T-helper 2 cell treated with Interferon-gamma antibody and Interleukin-4, amounts not matched to agents 5 μg/mL and 100 μg/mL, for 36 hours (primary cell): ENCODE results near the gene RAD50.

Experiments
- DNase-seq: peaks from one replicate; pipeline ENCODE4 v3.0.0; 2021; ENCODE audit warnings: low spot score
- H3K27ac Mint-ChIP-seq: one replicate; pipeline ENCODE4 v1.8.0; 2021; ENCODE audit warnings: mild to moderate bottlenecking, mixed read lengths
- H3K27me3 Mint-ChIP-seq: one replicate; pipeline ENCODE4 v1.8.0; 2021; ENCODE audit warnings: low read depth, mixed read lengths
- H3K36me3 Mint-ChIP-seq: one replicate; pipeline ENCODE4 v1.8.0; 2021; ENCODE audit warnings: low read depth, mixed read lengths
- H3K4me1 Mint-ChIP-seq: one replicate; pipeline ENCODE4 v1.8.0; 2021; ENCODE audit warnings: low read depth, mixed read lengths
- H3K4me3 Mint-ChIP-seq: one replicate; pipeline ENCODE4 v1.8.0; 2022; ENCODE audit warnings: mild to moderate bottlenecking, moderate library complexity, mixed read lengths
- H3K9me3 Mint-ChIP-seq: one replicate; pipeline ENCODE4 v1.8.0; 2021; ENCODE audit warnings: mixed read lengths

RAD50 gene

DNA sequence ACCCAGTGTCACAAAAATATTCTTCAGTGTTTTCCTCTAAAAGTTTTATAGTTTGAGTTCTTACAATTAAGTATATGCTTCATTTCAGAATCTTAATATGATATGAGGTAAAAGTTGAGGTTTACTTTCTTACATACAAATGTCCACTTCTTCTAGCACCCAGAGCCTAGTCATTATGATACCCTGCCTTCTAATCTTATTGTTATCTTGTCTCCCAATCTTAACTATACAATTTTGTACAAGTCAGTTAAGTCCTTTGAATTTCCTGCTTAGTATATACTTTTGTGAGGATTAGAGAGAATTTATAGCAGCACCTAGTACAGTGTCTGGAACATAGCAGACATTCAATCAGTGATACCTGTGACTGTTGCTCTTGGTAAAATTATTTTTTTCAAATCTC lies 29.3 kb downstream of the RAD50 start:
- no peak for DNase-seq
- Mint-ChIP-seq H3K27me3 (no peaks in the 10 kb centered on the region), H3K9me3 (no peaks in the 10 kb centered on the region), H3K4me1 (peaks cover 18% of the 10 kb centered on the region), H3K27ac (no peak overlapping the region), H3K36me3 (peaks cover 59% of the 10 kb centered on the region), H3K4me3 (no peak overlapping the region)

DNA sequence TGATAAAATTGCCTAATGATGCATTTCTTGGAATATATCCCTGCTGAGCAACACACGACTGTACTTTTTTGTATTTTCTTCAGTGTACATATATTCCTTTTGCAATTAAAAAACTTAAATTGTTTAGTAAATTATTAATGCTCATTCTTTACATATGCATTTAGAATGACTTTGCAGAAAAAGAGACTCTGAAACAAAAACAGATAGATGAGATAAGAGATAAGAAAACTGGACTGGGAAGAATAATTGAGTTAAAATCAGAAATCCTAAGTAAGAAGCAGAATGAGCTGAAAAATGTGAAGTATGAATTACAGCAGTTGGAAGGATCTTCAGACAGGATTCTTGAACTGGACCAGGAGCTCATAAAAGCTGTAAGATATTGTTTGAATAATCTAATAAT lies 32.7 kb downstream of the RAD50 start:
- H3K4me1 Mint-ChIP-seq, result peaks cover 12% of the 10 kb centered on the region
- H3K4me3 Mint-ChIP-seq, result no peak overlapping the region
- no peak for DNase-seq
- no peaks in the 10 kb centered on the region for H3K27me3 Mint-ChIP-seq
- no peaks in the 10 kb centered on the region for H3K9me3 Mint-ChIP-seq
- peaks cover 56% of the 10 kb centered on the region for H3K36me3 Mint-ChIP-seq
- H3K27ac Mint-ChIP-seq, result no peak overlapping the region

- Mint-ChIP-seq H3K4me3 (no peak overlapping the region), H3K27me3 (no peaks in the 10 kb centered on the region), H3K36me3 (peaks cover 58% of the 10 kb centered on the region), H3K9me3 (no peaks in the 10 kb centered on the region), H3K4me1 (peaks cover 6% of the 10 kb centered on the region), H3K27ac (no peak overlapping the region)
- DNase-seq, result no peak
Observed at GRCh38 chr5:132591145-132591544, 34.4 kb downstream of the RAD50 start.

DNA sequence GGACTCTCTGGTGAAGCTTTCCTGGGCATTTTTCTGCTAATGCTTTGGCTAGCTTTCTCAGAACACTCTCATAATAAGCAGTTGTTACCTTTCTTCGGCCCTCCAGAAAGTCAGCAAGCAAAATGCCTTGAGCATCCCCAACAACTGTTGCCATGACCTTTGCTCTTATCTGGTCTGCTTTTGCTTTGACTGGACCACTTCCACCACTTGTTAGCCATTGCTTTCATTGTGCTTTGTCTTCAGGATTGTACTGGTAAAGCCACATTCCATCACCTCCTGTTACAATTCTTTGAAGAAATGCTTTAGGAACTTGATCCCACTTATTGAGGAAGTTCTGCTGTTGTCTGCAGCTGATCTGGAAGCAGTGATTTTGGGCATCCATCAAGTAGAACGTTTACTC lies 35.7 kb downstream of the RAD50 start:
- H3K36me3 Mint-ChIP-seq, result peaks cover 63% of the 10 kb centered on the region
- no peaks in the 10 kb centered on the region for H3K27me3 Mint-ChIP-seq

DNA sequence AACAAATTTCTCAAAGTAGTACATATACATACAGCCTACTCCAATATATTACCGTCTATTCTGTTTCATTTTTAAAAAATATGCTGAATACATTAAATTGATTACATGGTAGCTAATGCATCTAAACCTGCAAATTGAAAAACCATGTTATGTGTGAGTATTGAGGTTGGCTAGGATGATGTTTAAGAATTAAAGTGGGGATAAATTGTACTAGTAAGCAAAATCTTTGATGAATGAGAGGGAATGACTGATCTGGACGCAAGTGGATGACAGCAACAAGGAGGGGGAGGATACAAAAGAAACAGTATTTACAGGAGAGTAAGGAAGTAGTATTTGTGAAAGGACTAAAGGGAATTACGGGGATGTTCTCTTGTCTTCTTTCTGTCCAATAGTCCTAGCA lies 37.4 kb downstream of the RAD50 start:
- H3K4me1 Mint-ChIP-seq, result peaks cover 7% of the 10 kb centered on the region
- H3K4me3 Mint-ChIP-seq, result no peak overlapping the region
- DNase-seq, result no peak
- peaks cover 63% of the 10 kb centered on the region for H3K36me3 Mint-ChIP-seq
- no peaks in the 10 kb centered on the region for H3K9me3 Mint-ChIP-seq
- H3K27me3 Mint-ChIP-seq, result no peaks in the 10 kb centered on the region
- no peak overlapping the region for H3K27ac Mint-ChIP-seq

More for the DNA sequence above, 35.7 kb downstream of the RAD50 start:
- Mint-ChIP-seq H3K4me3 (no peak overlapping the region), H3K27ac (no peak overlapping the region), H3K9me3 (no peaks in the 10 kb centered on the region), H3K4me1 (peaks cover 4% of the 10 kb centered on the region)
- DNase-seq, result no peak

DNA sequence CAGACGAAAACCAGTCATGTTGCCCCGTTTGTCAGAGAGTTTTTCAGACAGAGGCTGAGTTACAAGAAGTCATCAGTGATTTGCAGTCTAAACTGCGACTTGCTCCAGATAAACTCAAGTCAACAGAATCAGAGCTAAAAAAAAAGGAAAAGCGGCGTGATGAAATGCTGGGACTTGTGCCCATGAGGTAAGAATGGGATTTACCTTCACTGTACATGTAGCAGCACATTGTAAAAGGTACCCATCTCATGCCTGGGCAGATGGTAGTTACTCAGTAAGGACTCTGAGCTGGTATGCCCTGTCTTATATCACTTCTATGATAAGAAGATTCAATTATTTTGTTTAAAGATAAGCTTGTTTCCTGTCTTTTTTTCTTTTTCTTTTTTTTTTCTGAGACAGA lies 38.8 kb downstream of the RAD50 start:
- Mint-ChIP-seq H3K4me3 (no peak overlapping the region), H3K4me1 (peaks cover 3% of the 10 kb centered on the region), H3K27ac (no peak overlapping the region), H3K36me3 (peaks cover 64% of the 10 kb centered on the region), H3K27me3 (no peaks in the 10 kb centered on the region), H3K9me3 (no peaks in the 10 kb centered on the region)
- DNase-seq, result no peak

DNA sequence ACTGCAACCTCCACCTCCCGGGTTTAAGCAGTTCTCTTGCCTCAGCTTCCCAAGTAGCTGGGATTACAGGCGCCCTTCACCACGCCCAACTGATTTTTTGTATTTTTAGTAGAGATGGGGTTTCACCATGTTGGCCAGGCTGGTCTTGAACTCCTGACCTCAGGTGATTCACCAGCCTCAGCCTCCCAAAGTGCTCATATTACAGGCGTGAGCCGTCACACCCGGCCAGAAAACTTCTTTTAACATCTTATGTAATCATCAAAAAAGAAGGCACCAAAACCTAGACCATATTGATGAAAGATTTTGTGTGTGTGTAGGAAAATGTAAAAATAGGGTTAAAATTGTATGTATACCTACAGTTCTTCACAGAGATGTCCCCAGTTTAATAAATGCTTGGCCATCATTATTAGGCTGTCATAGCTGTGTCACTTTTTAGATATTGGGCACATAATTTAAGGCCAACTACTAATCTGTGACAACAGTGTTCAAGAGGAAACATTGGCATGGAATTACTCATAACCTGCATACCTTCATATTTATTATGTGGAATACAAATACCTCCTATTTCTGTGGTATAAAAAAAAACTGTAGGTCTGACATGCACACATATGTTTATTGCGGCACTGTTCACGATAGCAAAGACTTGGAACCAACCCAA lies 44.4 kb downstream of the RAD50 start:
- no peak overlapping the region for H3K4me3 Mint-ChIP-seq
- peaks cover 53% of the 10 kb centered on the region for H3K36me3 Mint-ChIP-seq
- no peak for DNase-seq
- no peaks in the 10 kb centered on the region for H3K27me3 Mint-ChIP-seq
- no peaks in the 10 kb centered on the region for H3K9me3 Mint-ChIP-seq
- no peak overlapping the region for H3K27ac Mint-ChIP-seq
- H3K4me1 Mint-ChIP-seq, result peaks cover 3% of the 10 kb centered on the region

DNA sequence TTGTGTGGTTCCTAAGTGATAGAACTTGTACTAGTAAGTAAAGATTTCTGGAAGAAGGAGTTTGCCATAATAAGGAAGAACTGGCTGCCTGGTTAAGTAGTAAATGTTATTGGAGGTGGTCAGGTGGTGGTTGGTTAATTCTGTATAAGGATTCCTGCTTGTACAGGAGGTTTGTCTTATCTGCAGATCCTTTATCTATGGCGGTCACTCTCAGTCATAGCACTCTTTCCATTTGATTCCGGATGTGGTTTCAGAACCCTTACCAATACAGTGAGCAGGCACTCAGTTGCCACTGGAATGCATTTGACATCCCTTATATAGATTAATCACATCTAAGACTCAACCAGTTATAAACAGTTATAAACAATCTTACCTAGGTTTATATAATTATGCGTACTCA lies 50.3 kb downstream of the RAD50 start:
- Mint-ChIP-seq H3K27ac (no peak overlapping the region), H3K9me3 (peaks cover 5% of the 10 kb centered on the region), H3K36me3 (peaks cover 57% of the 10 kb centered on the region), H3K4me1 (peaks cover 4% of the 10 kb centered on the region), H3K4me3 (no peak overlapping the region), H3K27me3 (no peaks in the 10 kb centered on the region)
- DNase-seq, result no peak

DNA sequence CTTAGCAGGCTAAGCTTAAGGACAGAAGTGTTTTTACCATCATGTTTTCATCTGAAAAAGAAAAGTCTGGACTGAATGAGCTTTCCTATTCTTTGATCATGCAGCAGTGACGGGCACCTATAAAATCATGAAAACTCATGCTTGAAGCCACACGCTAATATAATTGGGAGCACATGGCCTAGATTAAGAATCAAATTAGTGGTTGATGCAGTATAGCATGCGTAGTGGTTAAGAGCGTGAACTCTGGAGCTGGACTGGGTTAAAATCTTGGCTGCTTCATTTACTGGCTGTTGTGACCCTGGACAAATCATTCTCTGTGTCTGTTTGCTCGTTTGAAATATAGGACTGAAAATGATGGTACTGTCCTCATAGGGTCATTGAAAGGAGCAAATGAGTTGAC lies 51.3 kb downstream of the RAD50 start:
- Mint-ChIP-seq H3K27ac (no peak overlapping the region), H3K4me1 (peaks cover 4% of the 10 kb centered on the region), H3K9me3 (peaks cover 6% of the 10 kb centered on the region), H3K36me3 (peaks cover 64% of the 10 kb centered on the region), H3K27me3 (no peaks in the 10 kb centered on the region), H3K4me3 (no peak overlapping the region)
- DNase-seq, result no peak

GRCh38 chr5:132611965-132612364 lies 55.2 kb downstream of the RAD50 start:
- H3K9me3 Mint-ChIP-seq, result peaks cover 6% of the 10 kb centered on the region
- H3K36me3 Mint-ChIP-seq, result peaks cover 50% of the 10 kb centered on the region
- H3K4me1 Mint-ChIP-seq, result peaks cover 2% of the 10 kb centered on the region
- DNase-seq, result no peak
- H3K27me3 Mint-ChIP-seq, result no peaks in the 10 kb centered on the region
- H3K4me3 Mint-ChIP-seq, result no peak overlapping the region
- H3K27ac Mint-ChIP-seq, result no peak overlapping the region

DNA sequence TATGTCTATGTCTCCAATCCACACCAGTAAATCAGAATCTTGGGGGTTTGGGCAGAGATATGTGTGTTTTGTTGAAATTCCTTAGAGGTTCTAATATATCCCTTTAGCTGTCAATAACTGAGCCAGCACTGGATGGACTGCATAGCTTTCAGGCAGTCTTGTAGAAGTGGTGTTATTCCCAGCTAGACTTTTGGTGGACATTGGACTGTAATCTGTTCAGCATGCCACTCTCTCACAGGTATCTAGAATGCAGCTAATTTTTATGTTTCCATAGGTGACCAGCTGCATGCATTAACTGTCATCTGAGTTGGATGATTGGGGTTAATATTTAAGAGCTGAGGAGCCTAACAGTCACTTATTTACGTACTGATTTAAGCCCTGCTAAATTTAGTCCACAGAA lies 56.1 kb downstream of the RAD50 start:
- Mint-ChIP-seq H3K27ac (no peak overlapping the region), H3K4me1 (no peaks in the 10 kb centered on the region), H3K36me3 (peaks cover 52% of the 10 kb centered on the region), H3K27me3 (no peaks in the 10 kb centered on the region), H3K9me3 (peaks cover 6% of the 10 kb centered on the region), H3K4me3 (no peak overlapping the region)
- DNase-seq, result no peak

DNA sequence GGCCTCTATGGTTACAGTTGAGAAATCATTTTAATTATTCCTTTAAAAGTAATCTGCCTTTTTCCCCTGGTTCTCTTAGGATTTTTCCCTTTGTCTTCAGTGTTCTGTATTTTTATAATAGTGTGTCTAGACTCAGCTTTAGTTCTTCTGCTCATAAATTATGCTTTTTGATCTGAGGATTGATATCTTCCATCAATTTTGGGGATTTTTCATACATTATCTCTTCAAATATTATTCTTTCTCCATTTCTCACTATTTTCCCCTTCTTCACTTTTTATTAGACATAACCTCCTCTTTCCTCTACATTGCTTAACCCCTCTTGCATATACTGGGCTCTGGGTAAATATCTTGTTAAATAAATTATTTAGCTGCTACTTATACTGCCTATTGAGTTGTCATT lies 64.9 kb downstream of the RAD50 start:
- Mint-ChIP-seq H3K27ac (no peak overlapping the region), H3K4me1 (peaks cover 8% of the 10 kb centered on the region), H3K36me3 (peaks cover 59% of the 10 kb centered on the region), H3K4me3 (no peak overlapping the region), H3K9me3 (no peaks in the 10 kb centered on the region), H3K27me3 (no peaks in the 10 kb centered on the region)
- no peak for DNase-seq

- Mint-ChIP-seq H3K4me3 (no peak overlapping the region), H3K36me3 (peaks cover 56% of the 10 kb centered on the region), H3K9me3 (no peaks in the 10 kb centered on the region), H3K4me1 (peaks cover 12% of the 10 kb centered on the region), H3K27ac (no peak overlapping the region), H3K27me3 (no peaks in the 10 kb centered on the region)
- DNase-seq, result no peak
Observed at GRCh38 chr5:132622608-132623007, 65.8 kb downstream of the RAD50 start.

GRCh38 chr5:132627470-132627869 lies 70.7 kb downstream of the RAD50 start:
- Mint-ChIP-seq H3K36me3 (peaks cover 61% of the 10 kb centered on the region), H3K27ac (peak overlapping the region; percentile 52), H3K27me3 (no peaks in the 10 kb centered on the region), H3K4me1 (peaks cover 46% of the 10 kb centered on the region), H3K9me3 (no peaks in the 10 kb centered on the region), H3K4me3 (no peak overlapping the region)
- DNase-seq, result no peak

- Mint-ChIP-seq H3K4me1 (peaks cover 40% of the 10 kb centered on the region), H3K9me3 (no peaks in the 10 kb centered on the region), H3K27me3 (no peaks in the 10 kb centered on the region), H3K27ac (peak overlapping the region; percentile 92), H3K36me3 (peaks cover 54% of the 10 kb centered on the region), H3K4me3 (peak overlapping the region; percentile 62)
- no peak for DNase-seq
Observed at GRCh38 chr5:132628814-132629213, 72.0 kb downstream of the RAD50 start.
